Measurements from ENCODE around the gene COPS4.

COPS4 gene

GRCh38 chr4:83124111-83124780, 89.3 kb downstream of the COPS4 start:
- no peak for DNase-seq (ENCODE audit: low read depth)
